EL (cell line): ENCODE data around the gene TP63.

Experiments
- DNase-seq: peaks from one replicate; pipeline ENCODE4 v3.0.0-alpha.2; 2016

TP63 gene

GRCh38 chr3:189787632-189788031 lies 156.4 kb downstream of the TP63 start:
- peak; percentile 47 for DNase-seq

- DNase-seq, result no peak
These were observed 158.2 kb downstream of the TP63 start for GRCh38 chr3:189789432-189789831.

- DNase-seq, result no peak
These were observed 159.5 kb downstream of the TP63 start for GRCh38 chr3:189790658-189791057.

GRCh38 chr3:189792046-189792929 lies 161.1 kb downstream of the TP63 start:
- DNase-seq, result no peak

- no peak for DNase-seq
These were observed 163.3 kb downstream of the TP63 start for GRCh38 chr3:189794518-189794917.

- no peak for DNase-seq
These were observed 166.0 kb downstream of the TP63 start for GRCh38 chr3:189797103-189797750.

- no peak for DNase-seq
These were observed 168.2 kb downstream of the TP63 start for GRCh38 chr3:189799366-189799765.

- no peak for DNase-seq
These were observed 169.2 kb downstream of the TP63 start for GRCh38 chr3:189800436-189800835.

- no peak for DNase-seq
These were observed 172.1 kb downstream of the TP63 start for GRCh38 chr3:189803254-189803653.

- no peak for DNase-seq
These were observed 174.3 kb downstream of the TP63 start for GRCh38 chr3:189805375-189806067.

- no peak for DNase-seq
These were observed 175.2 kb downstream of the TP63 start for GRCh38 chr3:189806171-189806951.

- no peak for DNase-seq
These were observed 177.2 kb downstream of the TP63 start for GRCh38 chr3:189808246-189809007.

GRCh38 chr3:189809583-189809982 lies 178.4 kb downstream of the TP63 start:
- no peak for DNase-seq

- DNase-seq, result no peak
These were observed 181.7 kb downstream of the TP63 start for GRCh38 chr3:189812806-189813465.

GRCh38 chr3:189813647-189814240 lies 182.6 kb downstream of the TP63 start:
- DNase-seq, result no peak

- DNase-seq, result no peak
These were observed 189.2 kb downstream of the TP63 start for GRCh38 chr3:189820365-189820720.

- DNase-seq, result no peak
These were observed 190.1 kb downstream of the TP63 start for GRCh38 chr3:189821262-189821661.

GRCh38 chr3:189822726-189823125 lies 191.5 kb downstream of the TP63 start:
- no peak for DNase-seq

GRCh38 chr3:189824629-189825312 lies 193.6 kb downstream of the TP63 start:
- peak; percentile 91 for DNase-seq

- DNase-seq, result no peak
These were observed 195.4 kb downstream of the TP63 start for GRCh38 chr3:189826566-189826965.

GRCh38 chr3:189827108-189827507 lies 195.9 kb downstream of the TP63 start:
- no peak for DNase-seq
